Endothelial cell of hepatic sinusoid (primary cell): ENCODE results near the gene ZFPM1.

ENCODE experiments used
- in situ Hi-C: cut with HindIII; loops from 2 replicates; pipeline ENCODE4 v1.10.0; 2017; ENCODE audit warnings: low sequenced_read_pairs

Gene ZFPM1

DNA sequence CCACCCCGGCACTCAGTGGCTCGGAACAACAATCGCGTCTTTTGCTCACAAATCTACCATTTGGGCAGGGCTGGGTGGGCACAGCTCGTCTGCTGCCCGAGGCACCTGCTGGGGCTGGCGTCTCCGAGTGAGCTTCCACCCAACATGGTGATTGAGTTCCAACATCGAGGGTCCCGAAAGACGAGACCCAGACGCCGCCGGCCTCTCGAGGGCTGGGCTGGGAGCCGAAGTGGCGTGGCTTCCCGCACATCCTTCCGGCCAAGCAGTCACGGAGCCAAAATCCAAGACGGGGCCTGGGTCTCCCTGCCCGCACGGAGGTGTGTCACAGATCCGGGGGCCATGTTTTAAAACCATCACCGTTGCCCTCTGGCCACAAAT, 7.5 kb upstream of the ZFPM1 start:
- in situ Hi-C loops = loop anchor here (25.0 kb wide), 1 partner anchor 92 kb away; no protein-coding TSS in a partner anchor

DNA sequence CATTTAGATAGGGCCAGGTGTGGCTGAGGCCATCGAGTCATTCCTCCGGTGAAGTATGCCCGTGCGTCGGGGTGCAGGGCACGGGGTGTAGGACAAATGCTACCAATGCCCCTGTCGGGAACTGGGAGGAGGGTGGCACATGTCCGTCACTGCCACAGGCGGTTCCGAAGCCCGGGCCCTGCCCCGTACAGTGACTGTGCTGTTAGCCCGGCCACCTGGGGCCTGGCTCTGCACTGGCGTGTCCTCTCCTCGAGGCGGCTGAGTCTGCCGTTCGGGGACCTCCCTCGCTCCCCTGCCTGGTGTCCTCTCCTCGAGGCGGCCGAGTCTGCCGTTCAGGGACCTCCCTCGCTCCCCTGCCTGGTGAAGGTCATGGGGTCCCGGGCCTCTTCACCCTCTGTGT, 7.0 kb upstream of the ZFPM1 start:
- in situ Hi-C loops = loop anchor here (25.0 kb wide), 1 partner anchor 91 kb away; no protein-coding TSS in a partner anchor

DNA sequence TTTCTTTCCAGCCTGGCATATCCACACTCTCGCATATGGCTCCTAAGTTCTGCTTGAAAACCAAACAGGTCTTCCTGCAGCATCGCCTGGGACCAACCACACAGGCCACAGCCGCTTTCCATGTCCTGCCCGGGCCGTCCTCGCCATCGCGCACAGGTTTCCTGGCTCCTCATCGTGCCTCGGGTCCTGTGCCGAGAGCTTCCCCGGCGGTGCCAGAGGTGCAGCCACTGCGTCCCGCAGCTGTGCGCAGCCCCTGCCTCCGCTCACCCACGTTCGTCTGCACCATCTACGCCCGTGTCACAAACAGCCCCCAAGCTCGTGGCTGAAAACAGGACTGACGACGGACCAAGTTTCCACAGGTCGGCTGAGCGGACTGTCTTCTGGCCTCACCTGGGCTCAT, 6.3 kb upstream of the ZFPM1 start:
- in situ Hi-C loops = loop anchor here (25.0 kb wide), 1 partner anchor 91 kb away; no protein-coding TSS in a partner anchor

DNA sequence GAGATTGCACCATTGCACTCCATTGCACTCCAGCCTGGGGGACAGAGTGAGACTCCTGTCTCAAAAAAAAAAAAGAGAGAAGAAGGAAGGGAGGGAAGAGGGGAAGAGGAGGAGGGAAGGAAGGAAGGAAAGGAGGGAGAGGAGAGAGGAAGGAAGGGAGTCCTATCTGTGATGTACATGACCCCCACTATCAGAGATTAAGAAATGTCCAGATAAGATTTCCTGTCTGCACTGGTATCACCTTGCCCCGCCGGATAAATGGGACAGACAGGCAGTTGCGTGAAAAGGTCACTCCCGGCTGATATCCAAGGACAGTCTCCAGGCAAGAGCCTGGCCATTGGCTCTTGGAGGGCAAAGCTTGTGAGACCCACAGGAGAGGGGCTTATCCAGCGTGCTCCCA, 5.2 kb upstream of the ZFPM1 start:
- in situ Hi-C loops = loop anchor here (25.0 kb wide), 1 partner anchor 89 kb away; no protein-coding TSS in a partner anchor

DNA sequence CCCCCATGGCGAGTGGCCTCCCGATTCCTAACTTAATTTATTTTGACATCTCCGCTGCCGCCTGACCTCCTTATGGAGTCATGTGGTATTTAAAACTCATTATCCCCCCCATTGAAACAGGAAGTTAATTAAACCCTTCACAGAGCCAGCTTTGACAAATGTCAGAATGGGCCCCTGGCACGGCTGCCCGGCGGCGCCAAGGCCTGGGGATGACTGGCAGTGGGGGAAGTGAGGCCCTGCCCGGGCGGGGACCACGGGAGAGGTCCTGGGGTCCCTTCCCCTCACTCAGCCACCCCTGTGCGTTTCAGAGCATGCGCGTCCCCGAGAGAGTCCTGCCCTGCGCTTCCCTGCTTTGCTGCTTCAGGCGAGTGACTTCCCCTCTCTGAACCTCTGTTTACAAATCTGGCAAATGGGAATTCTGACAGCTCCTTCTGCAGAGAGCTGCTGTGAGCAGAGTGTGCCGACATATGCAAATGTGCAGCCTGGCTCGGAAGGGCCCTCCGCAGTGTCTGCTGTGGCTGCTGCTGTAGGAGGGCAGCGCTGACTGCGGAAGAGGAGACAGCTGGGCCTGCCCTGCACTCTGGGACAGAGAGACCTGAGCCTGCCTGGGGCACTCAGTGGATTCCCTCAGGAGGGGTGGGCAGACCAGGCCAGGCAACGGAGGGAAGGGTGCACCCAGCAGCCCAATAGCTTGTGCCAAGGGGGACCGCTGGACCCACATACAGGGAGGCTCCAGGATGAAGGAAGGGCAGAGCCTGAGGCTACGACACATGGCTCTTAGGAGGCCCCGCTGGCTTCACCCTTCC, 4.4 kb upstream of the ZFPM1 start:
- in situ Hi-C loops = loop anchor here (25.0 kb wide), 1 partner anchor 89 kb away; no protein-coding TSS in a partner anchor

DNA sequence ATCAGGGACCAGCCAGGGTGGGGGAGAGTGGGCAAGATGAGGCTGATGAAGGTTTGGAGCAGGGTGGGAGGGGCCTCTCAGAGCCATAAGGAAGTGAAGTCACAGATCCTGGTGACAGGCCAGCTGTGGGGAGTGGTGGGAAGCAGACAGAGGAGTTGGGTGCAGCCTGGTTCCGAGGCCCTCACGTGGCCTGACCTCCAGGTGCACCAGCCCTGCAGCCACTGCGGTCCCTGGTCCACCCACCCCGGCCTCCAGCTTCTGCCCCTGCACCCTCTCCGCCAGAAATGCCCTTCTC, 3.9 kb upstream of the ZFPM1 start:
- in situ Hi-C loops = loop anchor here (25.0 kb wide), 1 partner anchor 88 kb away; no protein-coding TSS in a partner anchor

DNA sequence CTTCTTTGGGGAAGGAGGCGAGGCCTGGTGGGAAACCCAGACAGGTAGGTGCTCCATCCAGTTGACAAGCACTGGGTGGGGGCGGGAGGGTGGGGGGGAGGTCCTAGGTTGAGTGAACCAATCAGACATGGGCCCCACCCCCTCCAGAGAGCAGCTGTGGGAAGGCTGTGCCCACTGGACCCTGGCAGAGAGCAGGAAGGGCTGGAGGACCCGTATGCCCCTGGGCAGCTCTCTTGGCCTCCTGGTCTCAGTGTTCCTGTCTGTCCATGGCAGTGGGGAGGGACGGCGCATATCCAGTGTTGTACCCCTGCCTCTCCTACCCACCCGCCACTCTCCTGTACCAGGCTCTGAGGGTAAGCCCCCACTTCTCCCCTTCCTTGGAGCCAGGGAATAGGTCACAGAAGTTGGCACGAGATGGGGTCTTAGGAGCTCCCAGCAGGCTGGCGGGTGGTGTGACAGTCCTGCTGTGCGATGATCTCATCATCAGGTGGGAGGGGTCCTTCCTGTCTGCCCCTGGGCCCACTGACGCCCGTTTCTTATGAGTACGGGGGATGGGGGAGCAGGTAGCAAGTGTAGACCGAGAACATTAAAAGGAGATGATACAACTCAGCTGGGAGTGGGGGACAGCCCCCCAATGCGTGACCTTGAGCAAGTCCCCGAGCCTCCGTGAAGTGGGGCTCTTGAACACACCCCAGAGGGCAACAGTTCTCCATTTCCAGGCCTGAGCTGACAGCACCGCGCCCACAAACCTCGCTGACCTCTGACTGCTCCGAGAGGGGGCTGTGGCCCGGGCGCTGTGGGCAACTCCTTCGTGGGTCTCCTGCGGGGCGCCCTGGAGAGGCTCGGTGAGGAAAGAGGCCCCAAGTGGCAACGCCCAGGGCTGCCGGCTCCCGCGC, 1.2 kb upstream of the ZFPM1 start:
- in situ Hi-C loops = no loop called here

DNA sequence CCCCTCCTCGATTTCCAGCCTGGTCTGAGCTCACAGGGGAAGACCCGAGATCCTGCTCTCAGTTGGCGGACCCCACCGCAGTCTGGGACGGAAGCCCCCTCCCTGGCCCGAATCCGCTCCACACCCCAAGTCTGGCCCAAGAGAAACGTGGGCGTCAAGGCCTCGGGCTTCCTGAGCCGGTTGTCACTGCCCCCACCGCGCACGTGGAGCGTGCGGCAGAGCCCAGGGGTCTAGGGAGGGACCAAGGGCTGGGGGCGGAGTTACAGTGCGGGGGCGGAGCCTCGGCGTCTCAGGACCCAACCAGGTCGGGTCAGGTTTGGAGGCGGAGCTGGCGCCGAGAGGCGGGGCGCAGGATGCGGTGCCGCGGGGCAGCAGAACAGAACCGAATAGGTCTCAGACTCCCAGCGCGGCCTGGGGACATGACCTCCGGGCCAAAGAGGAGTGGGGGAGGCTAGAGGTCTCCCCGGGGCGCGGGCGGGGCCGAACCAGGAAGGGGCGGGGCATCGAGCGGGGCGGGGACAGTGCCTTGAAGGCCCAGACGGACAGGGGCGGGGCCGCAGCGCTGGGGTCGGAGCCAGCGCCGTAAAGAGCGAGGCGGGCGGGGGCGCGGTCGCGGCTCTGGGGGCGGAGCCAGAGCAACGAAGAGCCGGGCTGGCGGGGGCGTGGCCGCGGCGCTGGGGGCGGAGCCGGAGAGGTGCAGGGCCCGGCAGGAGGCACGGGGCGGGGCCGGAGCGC, 431 bp upstream of the ZFPM1 start:
- in situ Hi-C loops = no loop called here

DNA sequence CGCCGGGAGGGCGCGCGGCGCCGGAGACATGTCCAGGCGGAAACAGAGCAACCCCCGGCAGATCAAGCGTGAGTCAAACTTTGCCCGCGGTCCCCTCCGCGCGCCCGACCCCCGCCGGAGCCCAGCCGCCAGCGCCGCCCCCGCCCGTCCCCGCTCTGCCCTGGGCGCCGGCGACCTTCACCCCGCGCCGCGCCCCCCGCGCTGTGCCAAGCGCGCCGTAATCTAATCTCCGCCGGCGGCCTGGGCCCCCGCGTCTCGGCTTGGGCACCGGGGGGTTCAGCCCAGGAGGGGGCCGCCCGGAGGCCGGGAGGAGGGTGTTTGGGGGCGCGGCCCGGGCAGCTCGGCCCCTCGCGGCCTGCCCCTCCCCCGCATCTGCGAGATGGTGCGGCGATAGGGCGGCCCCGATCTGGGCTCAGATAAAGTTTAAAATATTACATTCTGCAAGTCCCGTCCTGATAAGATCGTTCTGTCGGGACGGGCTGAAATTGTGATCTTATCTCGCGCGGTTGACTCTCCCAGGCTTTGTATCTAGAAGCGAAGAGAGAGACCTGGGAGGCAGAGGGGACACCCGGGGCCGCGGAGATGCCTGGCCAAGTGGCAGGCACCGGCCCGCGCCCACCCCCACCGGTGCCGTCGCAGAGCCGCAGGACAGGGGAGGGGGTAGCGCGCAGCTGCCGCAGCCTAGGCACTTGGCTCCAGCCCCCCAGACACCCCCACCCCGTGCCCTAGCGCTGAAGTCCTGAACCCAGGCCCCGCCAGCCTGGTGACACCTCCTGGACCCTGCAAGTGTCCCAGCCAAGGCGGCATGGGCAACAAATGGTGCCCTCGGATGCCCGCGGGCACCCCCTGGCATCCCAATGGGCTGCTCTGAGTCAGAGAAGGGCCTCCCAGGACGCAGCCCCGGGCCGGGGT, 787 bp downstream of the ZFPM1 start:
- in situ Hi-C loops = no loop called here

DNA sequence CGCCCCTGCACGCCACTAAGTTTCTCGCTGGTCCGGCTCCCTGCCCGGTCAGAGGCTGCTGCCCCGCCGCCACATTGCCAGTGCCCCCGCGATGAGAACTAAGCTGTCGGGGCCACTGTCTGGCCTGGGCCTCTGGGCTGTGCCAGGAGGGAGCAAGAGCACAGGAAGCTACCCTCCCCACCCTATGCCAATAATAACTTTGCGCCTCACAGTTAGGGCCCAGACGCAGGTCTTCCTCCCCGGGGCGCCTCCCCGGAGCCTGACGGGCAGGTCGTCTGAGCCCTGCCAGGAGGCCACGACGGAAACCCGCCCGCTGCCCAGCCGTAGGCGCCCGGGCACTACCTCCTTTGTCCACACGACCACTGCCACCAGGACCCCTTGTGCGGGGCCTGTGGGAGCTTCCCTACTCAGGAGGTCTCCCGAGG, 1.5 kb downstream of the ZFPM1 start:
- in situ Hi-C loops = no loop called here

DNA sequence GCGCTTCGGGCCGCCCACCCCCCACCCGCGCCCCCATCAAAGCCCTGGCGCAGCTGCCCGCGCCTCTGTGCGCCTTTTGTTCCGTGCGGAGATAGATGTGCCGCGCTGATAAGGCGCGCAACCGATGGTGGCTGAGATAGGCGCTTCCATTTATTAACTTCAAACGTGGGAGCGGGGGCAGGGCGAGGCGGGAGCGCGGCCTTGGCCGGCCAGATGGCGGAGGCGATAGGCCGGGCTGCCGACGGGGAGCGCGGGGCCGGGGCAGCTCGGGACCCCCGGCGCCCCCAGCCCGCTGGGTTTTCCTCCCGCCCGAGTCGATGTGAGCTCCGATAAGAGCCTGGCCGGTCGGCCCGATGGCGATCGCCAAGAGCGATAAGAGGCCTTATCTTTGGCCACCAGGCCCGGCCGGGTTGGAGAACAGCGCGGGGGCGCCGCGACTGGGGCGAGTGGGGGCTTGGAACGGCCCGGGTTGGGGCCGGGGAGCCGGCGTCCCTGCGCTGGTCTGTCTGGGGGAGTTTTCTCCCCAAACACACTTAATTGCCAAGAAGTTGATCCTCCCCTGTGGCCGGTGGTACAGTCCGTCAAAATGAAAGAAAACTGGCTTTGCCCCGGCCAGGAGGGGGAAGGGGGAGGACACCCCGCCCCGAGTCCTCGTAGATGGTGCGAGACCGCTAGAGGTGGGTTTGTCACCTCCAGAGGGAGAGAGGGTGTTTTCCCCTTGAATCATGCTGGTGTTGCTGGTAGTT, 2.7 kb downstream of the ZFPM1 start:
- in situ Hi-C loops = no loop called here

DNA sequence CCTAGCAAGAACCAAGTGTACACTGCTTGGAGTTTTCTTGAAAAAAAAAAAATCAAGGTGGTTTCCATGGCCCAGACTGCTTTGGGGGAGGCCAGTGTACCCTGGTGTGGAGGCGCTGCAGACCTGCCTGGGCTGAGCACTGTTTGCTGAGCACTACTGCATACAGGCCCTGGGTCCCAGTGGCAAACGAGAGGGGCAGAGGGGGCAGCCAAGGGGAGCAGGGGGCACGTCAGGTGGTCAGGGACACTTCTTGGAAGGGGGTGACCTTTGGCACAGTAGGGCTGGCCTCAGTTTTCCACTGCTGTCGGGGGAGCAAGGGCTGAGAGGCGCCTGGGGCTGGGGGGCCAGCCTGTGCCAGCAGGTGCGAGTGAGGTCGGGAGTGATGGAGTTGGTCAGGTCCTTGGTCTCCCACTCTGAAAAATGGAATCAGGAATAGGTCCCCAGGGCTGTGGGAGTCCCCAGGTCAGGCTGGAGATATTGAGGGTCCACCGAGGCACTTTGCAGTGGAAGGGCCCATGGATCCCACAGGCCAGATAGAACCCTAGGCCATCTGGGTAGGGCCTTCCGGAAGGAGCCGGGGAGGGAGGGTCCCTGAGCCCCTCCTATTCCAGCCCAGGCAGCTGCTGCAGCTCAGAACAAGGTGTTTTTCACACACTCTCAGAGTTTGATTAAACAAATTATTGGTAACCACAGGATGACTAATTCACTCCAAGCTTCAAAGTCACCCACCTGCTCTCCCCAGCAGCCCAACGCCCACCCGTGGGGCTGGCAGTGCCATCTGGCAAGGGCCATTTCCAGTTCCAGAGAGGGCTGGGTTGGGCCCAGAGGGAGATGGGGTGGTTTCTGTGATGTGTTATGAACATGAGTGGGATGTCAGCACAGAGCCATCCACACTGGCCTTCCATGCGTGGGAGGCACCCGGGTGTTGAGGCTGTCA, 3.5 kb downstream of the ZFPM1 start:
- in situ Hi-C loops = no loop called here

DNA sequence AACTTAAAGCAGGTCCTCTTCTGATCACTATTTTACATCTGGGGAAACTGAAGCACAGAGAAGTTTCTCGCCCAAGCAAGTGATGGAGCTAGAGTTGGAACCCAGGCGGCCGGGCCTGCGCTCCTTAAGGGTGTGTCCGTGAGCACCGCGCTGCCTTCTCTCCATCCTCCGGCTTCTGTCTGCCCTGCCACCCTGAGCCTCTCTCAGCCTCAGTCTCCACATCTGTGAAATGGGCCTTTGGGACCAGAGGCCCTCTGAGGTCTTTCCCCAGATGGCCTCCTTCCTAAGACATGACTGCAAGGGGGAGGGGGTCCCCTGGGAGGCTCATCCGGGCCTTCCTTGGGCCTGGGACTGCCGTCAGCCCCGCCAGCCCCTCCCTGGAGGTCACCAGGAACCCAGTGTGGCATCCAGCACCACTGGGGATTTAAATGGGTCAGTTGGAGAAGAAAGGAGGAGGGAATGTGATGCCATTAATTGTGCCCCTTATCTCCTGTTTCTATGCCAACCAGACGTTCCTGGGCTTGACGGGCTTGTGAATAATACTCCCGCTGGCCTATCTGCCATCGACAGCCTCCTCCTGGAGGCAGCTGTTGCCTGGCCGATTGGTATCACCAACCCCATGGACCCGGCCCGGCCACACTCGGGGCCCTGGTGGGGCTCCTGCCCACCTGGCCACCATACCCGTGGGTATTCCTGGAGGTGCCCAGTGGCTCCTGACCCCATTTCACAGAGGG, 5.1 kb downstream of the ZFPM1 start:
- in situ Hi-C loops = no loop called here

DNA sequence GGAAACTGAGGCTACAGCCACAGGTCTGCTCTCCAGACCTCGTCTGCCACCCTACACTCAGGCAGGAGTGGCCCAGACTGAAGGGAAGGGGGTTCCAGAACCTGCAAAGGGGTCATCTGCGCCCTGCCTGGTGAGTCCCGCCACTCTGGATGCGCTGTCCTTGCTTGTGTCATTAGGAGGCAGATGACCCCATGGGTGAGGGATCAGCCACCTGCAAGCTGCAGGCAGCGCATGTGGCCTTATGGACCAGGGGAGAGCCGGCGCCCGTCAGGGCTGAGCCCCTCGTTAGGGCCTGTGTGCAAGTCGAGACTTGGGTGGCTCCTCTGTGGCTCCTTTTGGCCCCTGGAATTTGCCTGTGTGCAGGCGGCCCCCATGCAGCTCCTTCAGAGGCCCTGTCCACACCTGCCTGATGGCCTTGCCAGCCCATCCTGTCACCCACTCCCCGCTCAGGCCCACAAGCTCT, 5.7 kb downstream of the ZFPM1 start:
- in situ Hi-C loops = no loop called here

DNA sequence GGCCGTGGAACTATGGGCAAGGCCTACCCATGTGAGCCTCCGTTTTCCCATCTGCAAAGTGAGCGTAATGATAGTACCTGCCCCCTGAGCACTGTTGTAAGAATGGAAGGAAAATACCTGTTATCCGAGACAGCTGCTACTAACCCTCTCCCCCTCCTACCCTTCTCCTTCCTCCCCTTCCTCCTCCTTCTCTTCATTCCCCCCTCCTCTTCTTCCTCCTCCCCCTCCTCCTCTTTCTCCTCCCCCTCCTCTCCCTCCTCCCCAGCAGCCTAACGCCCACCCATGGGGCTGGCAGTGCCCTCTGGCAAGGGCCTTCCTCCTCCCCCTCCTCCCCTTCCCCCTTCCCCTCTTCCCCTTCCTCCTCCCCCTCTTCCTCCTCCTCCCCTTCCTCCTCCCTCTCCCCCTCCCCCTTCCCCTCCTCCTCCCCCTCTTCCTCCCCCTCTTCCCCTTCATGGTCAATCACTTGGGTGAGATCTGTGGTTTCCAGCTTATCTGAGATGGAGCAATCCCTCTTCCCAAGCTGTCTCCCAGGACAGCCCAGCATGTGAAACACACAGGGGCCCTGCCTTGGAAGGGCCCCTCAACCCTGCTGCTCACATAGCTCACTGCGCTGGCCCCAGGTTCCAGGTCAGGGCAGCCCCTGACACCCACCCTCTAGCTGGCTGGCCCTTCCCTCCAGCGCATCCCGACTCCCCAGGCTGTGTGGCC, 6.4 kb downstream of the ZFPM1 start:
- in situ Hi-C loops = no loop called here

DNA sequence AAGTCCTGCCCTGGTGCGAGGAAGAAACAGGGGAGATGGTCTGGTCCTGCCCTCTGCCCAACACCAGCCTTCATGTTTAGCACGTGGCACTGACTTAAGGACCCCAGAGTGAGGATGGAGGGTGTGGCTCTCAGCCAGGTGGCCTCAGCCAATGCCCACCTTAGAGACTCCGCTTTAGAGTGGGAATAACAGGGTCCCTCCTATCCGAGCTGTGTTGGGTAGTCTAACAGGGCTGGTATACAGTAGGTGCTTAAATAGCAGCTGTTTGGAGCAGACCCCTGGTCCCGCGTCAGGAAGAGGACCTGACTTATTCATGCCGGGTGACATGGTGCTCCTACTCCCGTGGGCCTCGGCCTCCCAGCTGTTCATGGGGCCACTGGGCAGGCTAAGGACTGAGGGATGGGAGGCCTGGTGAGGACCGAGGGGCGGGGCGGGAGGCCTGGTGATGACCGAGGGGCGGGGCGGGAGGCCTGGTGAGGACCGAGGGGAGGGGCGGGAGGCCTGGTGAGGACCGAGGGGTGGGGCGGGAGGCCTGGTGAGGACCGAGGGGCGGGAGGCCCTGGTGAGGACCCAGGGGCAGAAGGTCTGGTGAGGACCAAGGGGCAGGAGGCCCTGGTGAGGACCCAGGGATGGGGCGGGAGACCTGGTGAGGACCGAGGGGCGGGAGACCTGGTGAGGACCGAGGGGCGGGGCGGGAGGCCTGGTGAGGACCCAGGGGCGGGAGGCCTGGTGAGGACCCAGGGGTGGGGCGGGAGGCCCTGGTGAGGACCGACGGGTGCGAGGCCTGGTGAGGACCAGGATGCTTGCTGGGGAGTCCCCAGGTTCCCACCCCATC, 7.6 kb downstream of the ZFPM1 start:
- in situ Hi-C loops = no loop called here
